H9 (cell line): ENCODE measurements around the gene APCDD1. TPM values are rescaled to one million over a fixed set of nuclear protein-coding genes. Genes with fewer than 3 reads are reported as not detected.

Source experiments
- DNase-seq: peaks from one replicate; pipeline ENCODE4 v3.0.0-alpha.2; 2017
- H2AFZ ChIP-seq: one replicate; pipeline ENCODE4 v1.6.1; 2013; ENCODE audit warnings: mild to moderate bottlenecking, low read length, control low read depth, moderate library complexity
- H2AK5ac ChIP-seq: 2 replicates; pipeline ENCODE4 v1.6.1; 2013; ENCODE audit warnings: low read length, control low read depth, mixed read lengths; ENCODE audit not compliant: insufficient read length
- H2BK120ac ChIP-seq: one replicate; pipeline ENCODE4 v1.6.1; 2013; ENCODE audit warnings: low read depth, mild to moderate bottlenecking, low read length, control low read depth, inconsistent platforms; ENCODE audit not compliant: poor library complexity, severe bottlenecking
- H2BK12ac ChIP-seq: 2 replicates; pipeline ENCODE4 v1.6.1; 2013; ENCODE audit warnings: low read length, control low read depth, mixed read lengths, low read depth; ENCODE audit not compliant: insufficient read length
- H2BK15ac ChIP-seq: 2 replicates; pipeline ENCODE4 v1.6.1; 2013; ENCODE audit warnings: low read depth, low read length, control low read depth
- H2BK20ac ChIP-seq: one replicate; pipeline ENCODE4 v1.6.1; 2013; ENCODE audit warnings: low read depth, mild to moderate bottlenecking, low read length, control low read depth, inconsistent platforms; ENCODE audit not compliant: poor library complexity, severe bottlenecking
- H2BK5ac ChIP-seq: 2 replicates; pipeline ENCODE4 v1.6.1; 2013; ENCODE audit warnings: low read length, control low read depth, mixed read lengths; ENCODE audit not compliant: insufficient read length
- H3K14ac ChIP-seq: 2 replicates; pipeline ENCODE4 v1.6.1; 2013; ENCODE audit warnings: low read length, control low read depth; ENCODE audit not compliant: insufficient read depth
- H3K18ac ChIP-seq: 2 replicates; pipeline ENCODE4 v1.6.1; 2013; ENCODE audit warnings: low read depth, mild to moderate bottlenecking, mixed read lengths, low read length, control low read depth; ENCODE audit not compliant: insufficient read length
- H3K23ac ChIP-seq: 2 replicates; pipeline ENCODE4 v1.6.1; 2013; ENCODE audit warnings: low read length, control low read depth, mixed read lengths, low read depth; ENCODE audit not compliant: insufficient read length
- H3K23me2 ChIP-seq: 2 replicates; pipeline ENCODE4 v1.6.1; 2013; ENCODE audit warnings: low read depth, mild to moderate bottlenecking, mixed read lengths, low read length, control low read depth; ENCODE audit not compliant: insufficient read length, poor library complexity, severe bottlenecking
- H3K27ac ChIP-seq: 2 replicates; pipeline ENCODE4 v1.5.1; 2013; ENCODE audit warnings: low read length, control low read depth, mixed read lengths, low read depth; ENCODE audit not compliant: insufficient read length
- H3K27me3 ChIP-seq: 2 replicates; pipeline ENCODE4 v1.6.1; 2013; ENCODE audit warnings: low read length, control low read depth, inconsistent platforms; ENCODE audit not compliant: insufficient read depth
- H3K4ac ChIP-seq: 2 replicates; pipeline ENCODE4 v1.6.1; 2013; ENCODE audit warnings: low read depth, mild to moderate bottlenecking, control low read depth, inconsistent platforms, low read length, moderate library complexity
- H3K4me1 ChIP-seq: 2 replicates; pipeline ENCODE4 v1.6.1; 2013; ENCODE audit warnings: low read length, control low read depth, inconsistent platforms; ENCODE audit not compliant: insufficient read depth
- H3K4me2 ChIP-seq: 2 replicates; pipeline ENCODE4 v1.6.1; 2013; ENCODE audit warnings: low read length, control low read depth, mixed read lengths; ENCODE audit not compliant: insufficient read length, insufficient read depth
- H3K56ac ChIP-seq: 2 replicates; pipeline ENCODE4 v1.6.1; 2013; ENCODE audit warnings: low read depth, mild to moderate bottlenecking, mixed read lengths, low read length, control low read depth; ENCODE audit not compliant: insufficient read length
- H3K79me1 ChIP-seq: 2 replicates; pipeline ENCODE4 v1.6.1; 2013; ENCODE audit warnings: low read depth, mild to moderate bottlenecking, moderate library complexity, low read length, control low read depth, inconsistent platforms; ENCODE audit not compliant: insufficient read depth, poor library complexity, severe bottlenecking
- H3K79me2 ChIP-seq: 2 replicates; pipeline ENCODE4 v1.6.1; 2013; ENCODE audit warnings: low read length, control low read depth, inconsistent platforms; ENCODE audit not compliant: insufficient read depth
- H3K9ac ChIP-seq: 2 replicates; pipeline ENCODE4 v1.6.1; 2013; ENCODE audit warnings: low read length, control low read depth, mixed read lengths; ENCODE audit not compliant: insufficient read length; ENCODE audit errors: extremely low read depth
- H3K9me3 ChIP-seq: one replicate; pipeline ENCODE4 v1.6.1; 2013; ENCODE audit warnings: low read depth, low read length, inconsistent platforms; ENCODE audit not compliant: control insufficient read depth
- H3T11ph ChIP-seq: one replicate; pipeline ENCODE4 v1.6.1; 2013; ENCODE audit warnings: mild to moderate bottlenecking, low read length, control low read depth, inconsistent platforms
- H4K20me1 ChIP-seq: one replicate; pipeline ENCODE4 v1.6.1; 2013; ENCODE audit not compliant: control insufficient read depth, insufficient read length, insufficient read depth
- H4K5ac ChIP-seq: 2 replicates; pipeline ENCODE4 v1.6.1; 2013; ENCODE audit warnings: low read depth, mild to moderate bottlenecking, mixed read lengths, low read length, control low read depth; ENCODE audit not compliant: insufficient read length
- H4K8ac ChIP-seq: replicated peaks from 2 replicates; pipeline ENCODE4 v1.6.1; 2013; ENCODE audit warnings: low read length, control low read depth, mixed read lengths, low read depth; ENCODE audit not compliant: insufficient read length
- H4K91ac ChIP-seq: 2 replicates; pipeline ENCODE4 v1.6.1; 2013; ENCODE audit warnings: low read depth, mild to moderate bottlenecking, moderate library complexity, mixed read lengths, low read length, control low read depth; ENCODE audit not compliant: insufficient read length
- H3K27ac Mint-ChIP-seq, 3 experiments: 2 replicates in 2 of 3; 3 replicates in 1 of 3; pipeline ENCODE4 v1.8.0; 2020 to 2021; ENCODE audit warnings: mixed read lengths in 3 of 3, mild to moderate bottlenecking in 1 of 3, moderate library complexity in 1 of 3
- H3K27me3 Mint-ChIP-seq: 2 replicates; pipeline ENCODE4 v1.8.0; 2021; ENCODE audit warnings: low read depth, mild to moderate bottlenecking, moderate library complexity, mixed read lengths
- H3K36me3 Mint-ChIP-seq, 3 experiments: 2 replicates in 2 of 3; 3 replicates in 1 of 3; pipeline ENCODE4 v1.8.0; 2020 to 2021; ENCODE audit warnings: low read depth in 3 of 3, mixed read lengths in 3 of 3; ENCODE audit not compliant: insufficient read depth in 1 of 3
- H3K4me1 Mint-ChIP-seq, 2 experiments: 2 replicates each; pipeline ENCODE4 v1.8.0; 2020; ENCODE audit warnings: mixed read lengths in 2 of 2
- H3K4me3 Mint-ChIP-seq, 2 experiments: 2 replicates in 1 of 2; 3 replicates in 1 of 2; pipeline ENCODE4 v1.8.0; 2020 to 2021; ENCODE audit warnings: mild to moderate bottlenecking in 2 of 2, mixed read lengths in 2 of 2, moderate library complexity in 1 of 2
- H3K9me3 Mint-ChIP-seq, 2 experiments: 2 replicates in 1 of 2; 3 replicates in 1 of 2; pipeline ENCODE4 v1.8.0; 2020; ENCODE audit warnings: mild to moderate bottlenecking in 2 of 2, mixed read lengths in 2 of 2, moderate library complexity in 1 of 2
- CTCF ChIP-seq: fragments of 200-600 bp; sonication (generic); conservative IDR thresholded peaks from 3 replicates; pipeline ENCODE4 v1.8.0; 2021; ENCODE audit warnings: antibody characterized with exemption, mild to moderate bottlenecking
- WGBS: extraction: QIAGEN DNeasy Blood & Tissue Kit; methylation state at CpG from one replicate; pipeline ENCODE4 v1.1.7; 2013; ENCODE audit warnings: missing lambda C conversion rate, low lambda C conversion rate, mixed read lengths; ENCODE audit not compliant: insufficient read length; ENCODE audit errors: extremely low coverage; 5-methylcytosine and 5-hydroxymethylcytosine counted together
- total RNA-seq: library from RNA; stranded (reverse); gene quantifications from 2 replicates; pipeline ENCODE4 v1.2.1, GENCODE V29; 2021

Gene APCDD1
- total RNA-seq, 1 experiment from 2014 or later = 1.8 TPM

- no peak overlapping the region for H4K5ac ChIP-seq
- no peak overlapping the region for H4K8ac ChIP-seq
- no peak for TF ChIP-seq CTCF
- no peaks in the 10 kb centered on the region for H3K79me1 ChIP-seq
- no peaks in the 10 kb centered on the region for H3K4me1 ChIP-seq
- no CpG with 5 or more reads among the region's 2 CpGs for WGBS
- no peak overlapping the region for H4K91ac ChIP-seq
- Mint-ChIP-seq H3K27ac (no peak overlapping the region), H3K4me1 (no peaks in the 10 kb centered on the region), H3K36me3 (peaks cover 8 to 20% (median 14%) of the 10 kb centered on the region in 3 experiments; a peak in 6 of 7 replicates), H3K9me3 (peaks cover 21 to 24% of the 10 kb centered on the region in 2 experiments), H3K27me3 (peaks cover 8% of the 10 kb centered on the region; the same call in 1 of the 2 replicates), H3K4me3 (no peak overlapping the region)
- no peaks in the 10 kb centered on the region for H3K79me2 ChIP-seq
- H4K20me1 ChIP-seq = no peaks in the 10 kb centered on the region
- no peak overlapping the region for H3K56ac ChIP-seq
- H3K14ac ChIP-seq = no peak overlapping the region
- H3K18ac ChIP-seq = no peak overlapping the region
- H2AFZ ChIP-seq = no peak overlapping the region
- no peak overlapping the region for H2BK20ac ChIP-seq
- no peak overlapping the region for H2BK15ac ChIP-seq
- no peak overlapping the region for H3K27ac ChIP-seq
- H3K4ac ChIP-seq = no peak overlapping the region
- H3K27me3 ChIP-seq = no peaks in the 10 kb centered on the region
- no peak overlapping the region for H3K23ac ChIP-seq
- no peak overlapping the region for H3T11ph ChIP-seq
- no peak overlapping the region for H2BK12ac ChIP-seq
- H2AK5ac ChIP-seq = no peak overlapping the region
- H2BK5ac ChIP-seq = no peak overlapping the region
- no peak overlapping the region for H3K9ac ChIP-seq
- DNase-seq = no peak
- no peaks in the 10 kb centered on the region for H3K23me2 ChIP-seq
- H3K4me2 ChIP-seq = no peak overlapping the region
- H2BK120ac ChIP-seq = no peak overlapping the region
- H3K9me3 ChIP-seq = peaks cover 10% of the 10 kb centered on the region
Measured at GRCh38 chr18:10511236-10511635, 56.8 kb downstream of the APCDD1 start.
